ENCODE data around the gene PCA3.
A peak's percentile ranks its signal among the peaks of the same experiment; 100 is the strongest.

Gene PCA3

DNA sequence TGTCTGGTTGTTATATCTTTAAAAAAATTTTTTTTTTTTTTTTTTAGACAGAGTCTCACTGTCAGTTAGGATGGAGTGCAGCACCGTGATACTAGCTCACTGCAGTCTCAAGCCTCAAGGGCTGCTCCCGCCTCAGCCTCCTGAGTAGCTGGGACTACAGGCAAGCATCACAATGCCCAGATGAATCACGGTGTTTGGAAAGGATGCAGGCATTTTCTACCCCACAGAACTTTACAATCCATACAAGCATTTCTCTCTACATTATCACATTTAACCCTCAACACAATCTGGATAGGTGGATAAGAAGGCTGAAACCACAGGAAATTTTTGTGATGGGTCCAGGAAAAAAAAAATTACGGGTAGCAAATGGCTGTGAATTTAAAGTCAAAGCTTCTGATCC is 5.8 kb upstream of the PCA3 start:
- DNase-seq, result no peak

DNA sequence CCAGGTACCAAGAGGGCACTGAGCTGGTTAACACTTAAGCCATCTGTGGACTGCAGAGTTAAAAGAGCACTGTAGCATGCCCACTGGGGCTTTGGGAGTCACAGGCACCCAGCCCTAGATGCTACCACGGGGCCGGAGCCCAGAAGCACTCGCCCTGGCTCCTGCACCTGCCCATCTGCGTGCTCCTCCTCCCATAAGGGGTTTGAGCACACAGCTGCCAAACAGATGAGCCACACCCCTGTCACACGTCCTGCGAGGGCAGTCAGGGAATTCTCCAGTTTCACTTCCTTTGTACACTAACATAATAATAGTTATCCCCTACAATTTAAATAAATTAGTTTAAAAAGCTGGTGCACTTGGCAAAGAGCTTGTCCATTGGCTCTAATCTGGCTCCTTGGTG is 4.5 kb upstream of the PCA3 start:
- DNase-seq, result peak; percentile 69

GRCh38 chr9:76761448-76761847 is 2.8 kb upstream of the PCA3 start:
- DNase-seq, result no peak

DNA sequence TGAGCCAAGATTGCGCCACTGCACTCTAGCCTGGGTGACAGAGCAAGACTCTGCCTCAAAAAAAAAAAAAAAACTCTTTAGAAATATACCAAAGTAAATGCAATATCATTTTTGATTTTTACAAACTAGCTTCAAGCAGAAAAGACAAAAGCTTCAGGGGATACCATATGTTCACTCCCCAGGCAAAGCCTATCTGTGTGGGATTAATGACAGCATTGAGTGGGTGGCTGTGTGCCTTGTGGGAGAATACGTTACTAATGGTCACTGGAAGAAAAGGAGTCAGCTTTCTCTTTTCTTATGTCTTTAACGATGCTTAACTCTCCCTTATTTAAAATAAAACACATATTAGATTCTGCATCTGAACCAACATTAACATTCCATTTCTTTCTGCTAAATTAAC is 1.9 kb downstream of the PCA3 start:
- DNase-seq, result no peak

GRCh38 chr9:76772686-76773445 is 8.6 kb downstream of the PCA3 start:
- no peak for DNase-seq

GRCh38 chr9:76784881-76785280 is 20.6 kb downstream of the PCA3 start:
- no peak for DNase-seq

DNA sequence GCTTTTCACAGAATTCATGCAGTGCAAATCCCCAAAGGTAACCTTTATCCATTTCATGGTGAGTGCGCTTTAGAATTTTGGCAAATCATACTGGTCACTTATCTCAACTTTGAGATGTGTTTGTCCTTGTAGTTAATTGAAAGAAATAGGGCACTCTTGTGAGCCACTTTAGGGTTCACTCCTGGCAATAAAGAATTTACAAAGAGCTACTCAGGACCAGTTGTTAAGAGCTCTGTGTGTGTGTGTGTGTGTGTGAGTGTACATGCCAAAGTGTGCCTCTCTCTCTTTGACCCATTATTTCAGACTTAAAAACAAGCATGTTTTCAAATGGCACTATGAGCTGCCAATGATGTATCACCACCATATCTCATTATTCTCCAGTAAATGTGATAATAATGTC is 21.3 kb downstream of the PCA3 start:
- no peak for DNase-seq

DNA sequence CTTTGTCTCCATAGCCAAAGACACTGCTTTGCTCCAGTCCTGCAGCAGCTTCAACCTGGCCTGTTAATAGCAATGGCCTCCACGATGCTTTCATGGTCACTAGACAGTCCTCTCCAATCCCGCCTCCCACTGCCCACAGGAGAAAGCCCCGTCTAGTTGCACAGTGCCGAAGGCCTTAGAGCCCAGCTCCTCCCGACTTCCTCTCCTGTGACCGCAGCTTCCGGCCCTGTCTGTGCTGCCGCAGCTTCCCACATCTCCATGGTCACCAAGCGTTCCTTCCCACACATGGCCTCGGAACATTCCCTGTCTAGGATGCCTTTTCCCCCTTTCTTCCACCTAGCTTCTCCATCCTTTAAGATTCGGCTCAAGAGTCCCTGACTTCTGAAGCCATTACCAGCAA is 23.4 kb downstream of the PCA3 start:
- no peak for DNase-seq

- DNase-seq, result no peak
Measured at GRCh38 chr9:76789840-76790239, 25.6 kb downstream of the PCA3 start.

DNA sequence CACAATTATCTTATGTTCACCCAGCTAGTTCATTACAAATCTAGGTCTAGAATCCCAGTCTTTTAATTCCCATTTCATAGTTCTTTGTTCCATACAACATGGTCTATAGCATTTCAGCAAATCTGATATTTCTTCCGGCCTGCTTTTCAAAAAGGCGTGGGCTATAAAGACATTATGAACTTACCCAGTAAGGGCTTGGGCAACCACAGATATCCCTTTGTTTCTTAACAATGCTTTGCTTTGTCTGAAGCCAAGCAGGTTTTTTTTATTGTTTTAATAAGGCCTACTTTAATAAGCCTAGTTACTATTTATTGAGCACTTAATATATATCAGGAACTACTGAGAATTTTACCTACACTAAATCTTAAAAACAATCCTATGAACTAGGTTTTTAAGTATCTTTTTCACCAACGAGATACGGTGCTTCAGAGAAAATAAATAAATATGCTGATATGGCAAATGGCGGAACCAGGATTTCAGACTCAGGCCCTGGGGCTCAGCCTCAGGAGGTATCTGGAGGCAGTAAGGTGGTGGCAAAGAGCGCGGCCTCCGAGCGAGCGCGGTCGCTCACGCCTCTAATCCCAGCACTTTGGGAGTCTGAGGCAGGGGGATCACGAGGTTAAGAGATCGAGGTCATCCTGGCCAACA is 29.7 kb downstream of the PCA3 start:
- DNase-seq, result no peak

DNA sequence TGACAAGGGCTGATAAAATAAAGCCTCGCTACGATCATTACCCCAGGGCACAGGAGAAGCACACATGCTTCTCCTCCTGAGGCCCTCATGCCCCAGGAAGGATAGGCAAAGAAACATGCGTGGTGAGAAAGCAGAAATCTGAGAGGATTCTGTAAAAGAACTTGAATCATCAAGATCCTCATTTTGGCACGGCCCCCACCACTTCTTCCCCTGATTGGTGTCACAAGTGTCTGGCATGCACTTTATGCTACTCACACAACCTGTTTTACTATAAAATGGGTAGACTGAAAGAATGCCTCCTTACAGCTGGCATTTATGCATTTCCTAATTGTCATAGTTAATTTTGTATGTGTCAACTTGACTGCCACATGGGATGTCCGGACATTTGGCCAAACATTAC is 32.1 kb downstream of the PCA3 start:
- no peak for DNase-seq

- no peak for DNase-seq
Measured at GRCh38 chr9:76798527-76798926, 34.3 kb downstream of the PCA3 start.

DNA sequence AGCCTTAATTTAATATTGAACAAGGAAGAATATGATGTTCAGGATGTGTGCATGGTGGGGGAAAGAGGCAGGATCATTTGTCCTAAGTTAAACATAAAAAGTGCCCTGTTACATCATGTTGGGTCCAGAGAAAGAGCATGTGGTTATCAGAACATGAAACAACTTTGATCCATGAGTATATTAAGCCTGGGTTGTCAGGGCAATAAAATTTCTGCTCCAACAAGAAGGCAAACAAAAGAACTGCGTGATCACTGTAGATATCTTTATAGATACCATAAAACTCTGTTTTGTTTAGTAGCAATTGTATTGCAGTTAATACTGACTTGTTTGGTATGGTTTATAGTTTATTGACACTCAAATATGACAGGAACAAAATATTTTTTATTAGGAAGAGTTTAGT is 35.2 kb downstream of the PCA3 start:
- DNase-seq, result no peak

GRCh38 chr9:76800901-76801300 is 36.7 kb downstream of the PCA3 start:
- no peak for DNase-seq

- no peak for DNase-seq
Measured at GRCh38 chr9:76803083-76803482, 38.8 kb downstream of the PCA3 start.

- DNase-seq, result no peak
Measured at GRCh38 chr9:76803762-76804161, 39.5 kb downstream of the PCA3 start.

DNA sequence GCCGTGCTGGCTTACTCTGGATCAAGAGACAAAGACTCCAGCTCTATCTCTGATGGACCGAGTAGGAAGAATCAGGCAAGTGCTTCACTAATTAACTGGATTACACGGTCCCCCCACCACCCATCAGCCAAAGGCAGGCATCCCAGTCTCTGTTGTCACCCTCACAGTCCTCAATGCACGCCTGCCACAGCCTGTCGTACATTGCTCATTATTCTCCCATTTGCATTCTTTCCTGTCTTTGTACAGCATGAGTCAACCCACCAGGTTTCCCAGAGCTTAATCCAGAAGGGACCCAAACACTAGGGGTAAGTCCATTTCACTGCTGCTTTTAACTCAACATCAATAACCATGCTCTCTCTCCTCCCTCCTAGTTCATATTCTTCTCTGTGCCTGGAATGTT is 44.4 kb downstream of the PCA3 start:
- DNase-seq, result no peak

GRCh38 chr9:76810377-76810957 is 46.2 kb downstream of the PCA3 start:
- DNase-seq, result peak; percentile 59

DNA sequence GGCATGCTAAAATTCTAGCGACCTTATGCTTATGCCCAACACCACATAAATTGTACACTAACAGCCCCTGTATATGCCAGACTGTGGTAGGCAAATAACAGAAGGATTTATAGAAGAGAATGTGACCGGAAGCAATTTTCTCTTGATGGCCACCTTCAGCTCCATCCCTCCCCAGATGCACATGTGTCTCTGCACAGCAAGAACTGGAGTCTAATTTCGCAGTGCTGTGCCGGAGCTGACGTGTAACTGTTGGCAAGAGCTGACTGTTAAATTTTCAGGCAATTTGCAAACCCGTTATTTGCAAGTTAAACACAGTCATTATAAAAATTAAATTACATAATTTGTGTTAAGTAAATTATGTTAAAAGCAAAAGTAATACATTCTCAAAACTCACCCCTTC is 48.4 kb downstream of the PCA3 start:
- peak; percentile 83 for DNase-seq

GRCh38 chr9:76817489-76817888 is 53.3 kb downstream of the PCA3 start:
- DNase-seq, result no peak

DNA sequence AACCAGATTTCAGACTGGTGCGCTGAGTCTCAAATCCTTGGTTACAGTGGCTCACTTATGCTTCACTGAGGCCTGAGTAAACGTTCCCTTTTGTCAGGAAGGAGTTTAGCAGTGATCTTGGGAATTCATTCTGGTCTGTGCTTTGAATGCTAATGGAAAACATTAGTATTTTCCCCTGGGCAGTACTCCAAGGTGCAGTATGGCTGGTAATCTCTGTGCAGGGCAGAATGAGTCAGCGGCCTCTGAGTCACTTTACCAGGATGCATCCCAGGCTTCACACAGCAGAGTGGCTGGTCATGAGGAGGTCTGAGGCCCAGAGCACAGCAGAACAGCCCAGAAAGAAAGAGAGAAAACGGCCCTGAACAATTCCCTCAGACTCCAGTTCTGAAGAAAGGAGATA is 54.0 kb downstream of the PCA3 start:
- no peak for DNase-seq

DNA sequence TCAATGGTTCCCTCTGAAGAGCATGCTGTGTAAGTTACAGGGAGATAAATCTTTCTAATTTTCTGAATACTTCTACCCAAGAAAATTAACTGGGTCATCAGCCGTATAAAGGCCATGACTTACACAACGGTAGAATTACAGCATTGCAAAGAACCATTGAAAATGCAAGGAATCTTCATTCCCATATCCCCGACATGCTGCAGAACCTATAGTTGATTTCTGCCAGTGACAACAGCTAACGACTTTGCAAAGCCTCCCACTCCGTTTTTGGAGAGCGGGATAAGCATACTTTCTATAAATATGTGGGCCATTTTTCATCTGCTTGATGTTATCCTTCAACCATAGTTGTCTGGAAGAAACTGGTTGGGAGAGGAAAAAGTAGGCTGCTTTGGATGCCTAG is 56.2 kb downstream of the PCA3 start:
- DNase-seq, result no peak

DNA sequence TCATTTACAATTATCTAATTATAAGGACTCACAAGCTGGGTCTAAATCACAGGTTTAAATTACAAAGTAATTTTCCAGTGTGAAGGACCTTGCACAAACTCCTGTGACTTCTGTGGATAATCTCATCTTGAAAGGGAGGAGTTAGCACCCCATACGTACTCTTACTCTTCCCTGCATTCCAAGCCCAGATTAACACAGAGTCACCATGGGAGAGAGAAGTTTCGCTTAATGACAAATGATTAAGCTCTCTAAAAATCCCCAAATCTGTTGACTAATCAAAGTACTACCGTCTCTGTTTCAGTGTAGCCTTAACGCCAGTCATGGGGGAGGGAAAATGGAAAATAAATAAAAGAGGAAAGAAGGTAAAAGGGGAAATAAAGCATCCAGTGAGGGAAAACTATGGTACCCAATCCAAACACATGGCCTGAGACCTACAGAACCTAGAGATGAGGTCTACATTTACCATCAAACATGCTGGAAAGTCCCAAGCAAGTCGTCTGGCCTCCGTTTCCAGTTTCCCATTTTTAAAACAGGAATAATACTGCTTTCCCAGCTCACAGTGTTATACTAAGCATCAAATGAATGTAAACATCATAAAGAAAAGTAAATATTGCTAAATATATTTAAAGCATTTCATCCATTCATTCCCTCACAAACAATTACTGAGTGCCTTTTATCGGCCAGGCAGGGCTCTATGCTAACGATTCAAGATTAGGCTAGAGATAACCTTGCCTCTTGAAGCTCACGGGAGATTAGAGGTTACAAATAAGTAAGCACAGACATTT is 63.2 kb downstream of the PCA3 start:
- no peak for DNase-seq

DNA sequence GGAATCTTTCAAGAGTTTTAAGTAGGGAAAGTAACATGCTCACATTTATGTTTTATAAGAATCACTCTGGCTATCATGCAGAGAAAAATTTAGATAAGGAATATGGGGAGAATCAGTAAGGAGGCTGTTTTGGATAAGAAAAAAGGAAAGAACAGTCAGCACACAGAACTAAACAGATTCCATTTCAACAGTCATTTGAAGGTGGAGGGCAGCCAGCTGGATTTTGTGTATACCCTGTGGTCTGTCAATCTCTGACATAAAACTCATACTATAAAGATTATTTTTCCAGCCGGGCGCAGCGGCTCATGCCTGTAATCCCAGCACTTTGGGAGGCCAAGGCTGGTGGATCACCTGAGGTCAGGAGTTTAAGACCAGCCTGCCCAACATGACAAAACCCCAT is 64.2 kb downstream of the PCA3 start:
- DNase-seq, result no peak
